Measurements from ENCODE around the gene PCCA.

The PCCA gene

GRCh38 chr13:100511466-100511865 is 422.6 kb downstream of the PCCA start:
- DNase-seq (ENCODE audit: low read depth): no peak
- no peak overlapping the region for H3K4me3 ChIP-seq (ENCODE audit: control insufficient read depth, low read depth, low read length)
- no peak for TF ChIP-seq CTCF (conservative IDR thresholded peaks at IDR 0.05; ENCODE audit: control insufficient read depth, insufficient read depth, low read depth, low read length)

GRCh38 chr13:100512422-100512821 is 423.5 kb downstream of the PCCA start:
- no peak for TF ChIP-seq CTCF (conservative IDR thresholded peaks at IDR 0.05; ENCODE audit: control insufficient read depth, insufficient read depth, low read depth, low read length)
- no peak overlapping the region for H3K4me3 ChIP-seq (ENCODE audit: control insufficient read depth, low read depth, low read length)
- peak; percentile 43 for DNase-seq (ENCODE audit: low read depth)

GRCh38 chr13:100513171-100513570 is 424.3 kb downstream of the PCCA start:
- no peak for TF ChIP-seq CTCF (conservative IDR thresholded peaks at IDR 0.05; ENCODE audit: control insufficient read depth, insufficient read depth, low read depth, low read length)
- DNase-seq (ENCODE audit: low read depth): no peak
- H3K4me3 ChIP-seq (ENCODE audit: control insufficient read depth, low read depth, low read length): no peak overlapping the region

- peak; percentile 42 for DNase-seq (ENCODE audit: low read depth)
- no peak for TF ChIP-seq CTCF (conservative IDR thresholded peaks at IDR 0.05; ENCODE audit: control insufficient read depth, insufficient read depth, low read depth, low read length)
- no peak overlapping the region for H3K4me3 ChIP-seq (ENCODE audit: control insufficient read depth, low read depth, low read length)
Measured at GRCh38 chr13:100513987-100514670, 425.2 kb downstream of the PCCA start.

GRCh38 chr13:100514788-100515409 is 426.0 kb downstream of the PCCA start:
- no peak overlapping the region for H3K4me3 ChIP-seq (ENCODE audit: control insufficient read depth, low read depth, low read length)
- peak; percentile 95 for TF ChIP-seq CTCF (conservative IDR thresholded peaks at IDR 0.05; ENCODE audit: control insufficient read depth, insufficient read depth, low read depth, low read length)
- DNase-seq (ENCODE audit: low read depth): peak; percentile 76

GRCh38 chr13:100515410-100515800 is 426.5 kb downstream of the PCCA start:
- no peak overlapping the region for H3K4me3 ChIP-seq (ENCODE audit: control insufficient read depth, low read depth, low read length)
- no peak for DNase-seq (ENCODE audit: low read depth)
- TF ChIP-seq CTCF (conservative IDR thresholded peaks at IDR 0.05; ENCODE audit: control insufficient read depth, insufficient read depth, low read depth, low read length): no peak

Measured in fibroblast of mammary gland (primary cell).